HG02870 (cell line): Measurements from ENCODE around the gene WIPI1.

Experiments
- ATAC-seq: cut with Tn5 transposase; IDR thresholded peaks from one replicate; pipeline ENCODE4 v1.9.1; 2021; ENCODE audit warnings: mild to moderate bottlenecking, moderate library complexity; ENCODE audit not compliant: unreplicated experiment

Gene WIPI1

GRCh38 chr17:68461122-68461539 is 3.8 kb upstream of the WIPI1 start:
- no peak for ATAC-seq

DNA sequence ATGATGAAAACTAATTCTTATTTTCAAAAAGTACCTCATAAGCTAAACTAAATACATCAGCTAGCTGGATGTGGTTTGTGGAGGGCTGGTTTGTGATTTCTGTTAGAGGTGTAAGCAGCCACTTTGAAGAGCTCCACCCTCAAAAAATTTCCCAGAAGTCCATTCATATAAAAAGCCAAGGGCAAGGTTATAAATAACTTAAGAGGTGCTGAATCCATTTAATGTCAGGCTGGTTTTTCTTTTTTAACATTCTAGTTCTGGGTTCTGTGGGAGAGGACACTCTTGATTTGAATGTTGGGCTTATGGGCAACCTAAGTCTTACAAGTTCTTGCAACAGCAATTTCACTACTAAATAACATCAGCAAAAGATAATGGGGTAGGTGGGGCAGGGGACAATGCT is 3.4 kb upstream of the WIPI1 start:
- no peak for ATAC-seq

- ATAC-seq: no peak
Measured at GRCh38 chr17:68460146-68460545, 2.9 kb upstream of the WIPI1 start.

- ATAC-seq: peak; percentile 27
Measured at GRCh38 chr17:68459037-68459639, 1.8 kb upstream of the WIPI1 start.

DNA sequence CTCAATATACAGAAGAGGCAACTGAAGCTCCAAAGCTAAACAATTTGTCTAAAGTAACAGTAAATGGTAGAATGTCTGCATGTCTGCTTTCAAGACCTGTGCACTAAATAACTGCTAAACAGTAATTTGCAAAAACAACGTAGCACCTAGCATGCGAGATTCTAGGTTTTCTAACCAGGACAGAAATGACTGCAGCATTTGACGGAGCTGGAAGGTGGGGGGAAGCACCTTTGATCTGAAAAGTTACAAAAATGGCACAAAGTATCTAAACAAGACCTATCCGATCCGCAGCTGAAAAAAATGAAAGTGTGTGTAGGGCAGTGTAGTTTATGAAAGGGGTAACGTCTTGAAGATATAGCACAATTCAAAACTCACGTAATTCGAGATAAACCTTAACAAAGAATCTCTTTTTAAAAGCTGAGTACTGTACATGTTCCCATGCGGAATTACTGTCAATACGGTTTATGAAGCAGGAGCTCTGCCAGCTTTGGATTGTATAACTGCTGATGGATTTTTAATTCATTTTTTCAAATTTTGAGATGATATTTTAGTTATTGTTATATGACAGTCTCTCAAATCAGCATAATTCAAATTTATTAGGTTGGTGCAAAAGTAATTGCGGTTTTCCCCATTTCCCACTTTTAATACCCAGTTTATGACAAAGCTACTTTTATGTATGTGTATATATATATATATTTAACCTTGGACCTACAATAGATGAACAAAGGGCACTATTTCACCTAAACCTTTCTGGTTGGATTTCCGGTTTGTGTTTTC is 1.2 kb upstream of the WIPI1 start:
- ATAC-seq: peak; percentile 21

DNA sequence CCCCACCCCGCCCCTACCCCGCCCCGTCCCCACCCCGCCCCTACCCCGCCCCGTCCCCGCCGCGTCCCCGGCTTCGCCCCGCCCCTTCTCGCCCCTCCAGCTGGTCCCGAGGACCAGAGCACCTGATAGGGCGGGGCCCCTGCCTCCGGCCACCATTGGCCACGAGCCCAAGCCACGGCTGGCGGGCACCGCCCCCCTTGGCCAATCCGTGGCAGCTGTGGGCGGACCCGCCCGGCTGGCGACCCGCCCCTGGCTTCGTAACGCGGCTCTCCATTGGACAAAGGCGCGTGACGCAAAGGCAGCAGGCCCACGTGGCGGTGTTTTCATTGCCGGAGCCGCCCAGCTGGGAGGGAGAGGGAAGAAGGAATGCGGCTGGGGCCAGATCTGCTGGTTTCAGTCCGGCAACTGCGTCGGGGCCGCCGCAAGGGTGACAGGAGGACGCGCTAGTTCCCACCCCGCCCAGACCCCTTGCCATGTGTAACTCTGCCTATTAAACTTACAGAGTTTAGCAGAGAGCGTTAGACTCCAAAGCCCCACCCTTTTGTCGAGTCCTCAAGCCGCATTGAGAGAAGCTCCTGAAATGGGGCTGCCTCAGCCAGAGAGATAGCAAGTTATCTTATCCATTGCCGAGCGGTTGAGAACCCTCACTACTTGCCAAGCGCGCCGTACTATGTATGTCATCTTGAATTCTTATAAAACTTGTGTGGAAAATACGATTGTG is 403 bp upstream of the WIPI1 start:
- peak; percentile 59 for ATAC-seq

DNA sequence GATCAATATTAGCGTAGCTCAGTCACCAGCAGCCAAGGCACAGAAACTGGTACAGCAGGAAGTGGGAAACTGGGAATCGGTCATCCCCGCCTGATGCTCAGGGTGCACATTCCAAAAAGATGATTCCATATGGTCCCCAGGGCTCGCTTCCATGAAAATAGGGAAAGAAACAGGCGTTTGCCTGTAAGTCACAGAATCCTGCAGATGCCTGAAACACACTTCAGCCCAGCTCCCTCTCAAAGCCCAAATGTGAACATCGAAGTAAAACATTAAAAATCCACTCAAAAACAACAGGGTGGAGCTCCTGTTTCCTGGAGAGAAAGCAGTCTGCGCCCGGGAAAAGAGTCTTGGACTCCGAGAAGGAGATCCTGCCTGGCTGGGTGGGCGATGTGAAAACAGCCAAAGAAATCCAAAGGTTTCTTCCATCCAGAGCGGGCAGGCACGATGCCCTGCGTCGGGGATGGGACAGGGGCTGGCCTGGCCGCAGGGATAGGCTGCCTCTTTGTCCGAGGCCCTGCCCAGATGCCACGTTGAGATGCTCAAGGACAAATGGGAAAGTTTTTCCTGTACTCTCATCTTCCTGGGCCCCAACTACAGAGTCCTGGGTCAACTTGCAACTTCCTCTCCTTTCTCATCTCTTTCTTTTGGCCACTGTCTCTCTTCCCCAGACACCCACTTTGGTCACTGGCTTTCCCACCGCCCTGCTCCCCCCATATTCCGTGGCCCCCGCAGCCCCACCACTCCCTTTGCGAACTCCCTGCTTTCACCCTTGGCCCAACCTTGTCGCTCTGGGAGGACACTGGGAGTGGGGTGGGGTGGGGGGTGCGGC is 743 bp downstream of the WIPI1 start:
- ATAC-seq: no peak

- no peak for ATAC-seq
Measured at GRCh38 chr17:68455901-68456338, 1.4 kb downstream of the WIPI1 start.

DNA sequence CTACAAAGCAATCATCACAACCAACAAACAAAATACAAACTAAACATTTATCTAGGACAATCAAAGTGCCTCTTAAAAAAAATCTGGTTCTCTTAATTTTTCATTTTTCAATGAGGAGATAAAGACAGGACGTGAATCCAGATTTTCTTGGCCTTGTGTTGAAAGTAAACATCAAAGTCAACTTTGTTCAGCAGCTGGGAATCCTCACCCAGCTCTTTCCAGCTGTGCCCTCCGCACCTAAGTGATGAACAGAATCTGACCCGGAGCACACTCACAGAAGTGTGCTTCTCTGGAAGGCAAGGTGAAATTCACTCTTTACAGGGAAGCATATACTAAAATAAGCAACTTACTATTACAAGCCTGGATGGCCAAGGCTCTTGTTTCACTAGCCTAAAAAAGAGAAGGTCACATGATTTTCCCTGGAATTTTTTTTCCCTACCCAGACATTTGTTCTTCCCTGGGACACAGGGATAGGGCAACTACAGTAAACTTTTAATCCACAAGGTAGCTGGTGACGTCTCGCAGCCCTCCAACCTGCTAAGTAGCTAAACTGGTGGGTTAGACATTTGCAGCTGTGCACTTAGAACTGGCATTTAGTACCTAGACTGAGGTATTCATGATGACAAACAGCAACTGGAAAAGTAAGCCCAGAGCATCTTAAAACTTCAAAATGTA is 3.2 kb downstream of the WIPI1 start:
- no peak for ATAC-seq

DNA sequence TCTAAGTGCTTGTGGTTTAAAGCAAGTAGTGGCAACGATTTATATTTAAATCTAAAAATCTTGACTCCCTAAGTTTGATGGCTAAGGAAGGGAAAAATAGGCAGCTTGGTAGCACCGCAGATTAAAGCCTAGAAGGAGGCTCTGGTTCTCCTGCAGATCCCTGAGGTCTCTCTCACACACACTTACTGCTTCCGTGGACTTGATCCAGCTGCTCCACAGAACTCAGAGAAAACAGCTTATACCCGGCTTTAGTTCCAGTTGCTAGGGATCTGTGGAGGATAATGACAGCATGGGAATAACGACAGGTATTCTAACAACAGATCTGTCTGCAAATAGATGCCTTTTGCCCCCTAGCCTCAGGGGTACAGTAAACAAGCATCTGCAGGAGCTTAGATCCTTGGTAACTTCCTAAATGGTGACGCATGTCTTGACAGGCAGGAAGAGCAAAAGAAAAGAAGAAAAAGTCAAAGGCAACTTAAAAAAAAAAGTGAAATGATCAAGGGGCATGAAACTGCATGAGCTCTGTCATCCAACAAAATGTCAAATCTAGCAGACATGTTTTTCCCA is 4.5 kb downstream of the WIPI1 start:
- no peak for ATAC-seq

DNA sequence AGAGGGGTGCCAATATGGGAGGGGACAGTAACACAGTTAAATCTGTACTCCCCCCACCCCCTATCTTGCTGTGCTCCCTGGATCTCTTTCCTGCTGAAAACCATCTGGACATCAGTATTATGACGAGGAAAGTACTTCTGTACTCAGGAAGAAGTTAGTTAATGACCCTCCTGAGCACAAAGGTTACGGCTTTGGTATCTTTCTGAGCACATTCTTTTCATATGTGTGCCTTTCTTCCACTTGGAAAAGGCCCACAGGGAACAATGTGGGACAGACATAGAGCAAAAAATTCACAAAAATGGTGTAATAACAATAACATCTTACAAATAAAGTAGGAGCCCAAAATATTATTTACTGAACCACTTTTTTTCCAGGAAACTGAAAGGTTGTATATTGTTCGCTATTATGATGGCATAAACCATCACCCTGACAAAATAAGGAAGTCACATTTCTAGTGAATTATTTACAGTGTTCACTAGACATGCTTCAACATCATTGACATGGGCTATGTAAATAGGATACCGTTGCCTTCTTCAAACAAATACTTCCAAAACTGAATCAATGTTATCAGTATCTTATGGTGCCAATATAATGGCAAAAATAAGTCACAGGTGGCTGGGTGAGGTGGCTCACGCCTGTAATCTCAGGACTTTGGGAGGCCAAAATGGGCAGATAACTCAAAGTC is 5.5 kb downstream of the WIPI1 start:
- no peak for ATAC-seq

GRCh38 chr17:68450801-68451200 is 6.5 kb downstream of the WIPI1 start:
- ATAC-seq: no peak

GRCh38 chr17:68450391-68450790 is 6.9 kb downstream of the WIPI1 start:
- no peak for ATAC-seq

DNA sequence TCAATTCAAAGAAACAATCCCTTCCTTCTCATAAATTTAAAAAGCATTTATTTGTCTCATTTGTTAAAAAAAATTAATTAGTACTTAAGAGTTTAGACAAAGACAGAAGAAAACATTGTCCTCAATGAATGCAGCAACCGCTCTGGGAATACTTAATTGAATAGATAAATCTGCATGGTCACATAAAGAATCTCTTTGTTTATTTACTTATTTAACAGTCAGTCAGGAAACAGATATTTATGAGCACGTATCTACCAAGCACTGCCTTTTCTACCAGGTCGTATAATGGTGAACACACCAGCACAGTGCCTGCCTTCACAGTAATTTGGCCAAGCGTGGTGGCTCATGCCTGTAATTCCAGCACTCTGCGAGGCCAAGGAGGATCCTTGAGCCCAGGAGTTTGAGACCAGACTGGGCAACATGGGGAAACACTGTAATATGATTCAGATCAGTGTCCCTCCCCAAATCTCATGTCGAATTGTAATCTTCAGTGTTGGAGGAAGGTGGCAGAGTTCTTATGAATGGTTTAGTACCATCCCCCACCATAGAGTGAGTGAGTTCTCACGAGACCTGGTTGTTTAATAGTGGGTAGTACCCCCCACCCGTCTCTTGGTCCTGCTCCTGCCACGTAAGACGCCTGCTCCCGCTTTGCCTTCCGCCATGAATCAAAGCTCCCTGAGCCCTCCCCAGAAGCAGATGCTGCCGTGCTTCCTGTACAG is 8.1 kb downstream of the WIPI1 start:
- ATAC-seq: no peak

DNA sequence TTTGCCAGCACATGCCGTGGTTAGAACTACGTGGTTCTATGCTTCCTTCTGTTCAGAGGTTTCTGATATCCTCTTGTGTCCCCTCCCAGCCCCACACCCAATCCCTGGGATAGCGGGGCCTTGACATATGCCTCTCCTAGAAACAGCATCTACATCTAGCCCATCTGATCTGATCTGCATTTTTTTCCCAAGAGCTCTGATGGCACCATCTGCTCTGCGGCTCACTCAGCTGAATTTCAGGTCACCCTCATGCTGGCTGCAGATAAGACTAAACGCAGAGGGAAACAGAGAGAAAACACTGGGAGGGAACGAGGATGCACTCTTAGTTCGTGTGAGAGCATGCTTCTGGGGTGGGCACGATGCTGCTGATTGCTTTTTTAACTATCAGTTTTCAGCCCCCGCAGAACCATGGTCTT is 10.7 kb downstream of the WIPI1 start:
- no peak for ATAC-seq

DNA sequence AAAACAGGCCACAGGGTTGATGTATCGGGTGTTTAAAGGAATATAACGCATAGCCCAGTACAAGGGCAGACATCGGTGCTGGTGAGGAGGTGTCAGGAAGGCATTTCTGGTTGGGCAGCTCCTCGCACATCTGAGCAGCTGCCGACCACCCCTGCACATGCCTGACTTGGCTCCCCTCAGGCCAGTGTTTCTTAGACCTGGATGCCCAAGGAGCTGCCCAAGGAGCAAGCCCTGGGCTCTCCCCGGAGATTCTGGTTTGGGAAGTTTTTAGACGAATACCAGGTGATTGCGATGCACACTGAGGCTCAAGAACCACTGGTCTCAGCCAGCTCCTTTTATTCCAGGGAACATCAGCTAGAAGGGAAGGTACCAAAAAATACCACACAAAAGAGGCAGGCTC is 11.6 kb downstream of the WIPI1 start:
- ATAC-seq: no peak

- ATAC-seq: no peak
Measured at GRCh38 chr17:68443972-68444464, 13.3 kb downstream of the WIPI1 start.

DNA sequence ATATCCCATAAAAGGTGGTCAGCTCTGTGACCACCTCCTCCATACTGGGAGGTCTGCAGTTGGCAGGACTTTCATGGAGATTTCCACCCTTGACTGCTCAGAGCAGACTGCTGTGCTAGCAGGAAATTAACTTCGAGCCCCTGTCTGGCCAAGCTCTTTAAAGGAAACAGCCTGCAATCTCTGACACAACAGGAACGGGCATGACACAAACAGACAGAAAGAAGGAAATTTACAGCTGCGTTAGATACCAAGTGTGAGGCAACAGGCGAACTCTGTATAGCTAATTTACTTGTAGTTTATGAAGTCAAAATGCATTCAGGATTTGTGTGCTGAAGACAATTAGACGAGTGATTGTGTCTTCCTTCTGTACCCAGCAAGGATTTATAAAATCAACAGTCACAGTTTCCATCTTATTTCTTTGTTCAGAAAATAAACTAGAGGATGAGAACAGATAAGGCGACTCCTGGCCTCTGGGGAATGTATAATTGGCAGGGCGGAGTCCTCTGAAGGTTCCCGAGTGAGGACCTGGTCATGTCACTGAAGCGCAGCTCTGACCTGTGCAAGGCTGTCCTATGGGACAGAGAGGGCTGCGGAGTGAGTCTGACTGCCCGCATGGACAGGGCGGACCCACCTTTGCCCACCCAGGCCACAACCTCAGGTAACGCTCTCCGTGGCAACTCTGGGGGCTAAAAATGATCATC is 16.1 kb downstream of the WIPI1 start:
- ATAC-seq: no peak
